ENCODE measurements around the gene ITIH4.

DNA sequence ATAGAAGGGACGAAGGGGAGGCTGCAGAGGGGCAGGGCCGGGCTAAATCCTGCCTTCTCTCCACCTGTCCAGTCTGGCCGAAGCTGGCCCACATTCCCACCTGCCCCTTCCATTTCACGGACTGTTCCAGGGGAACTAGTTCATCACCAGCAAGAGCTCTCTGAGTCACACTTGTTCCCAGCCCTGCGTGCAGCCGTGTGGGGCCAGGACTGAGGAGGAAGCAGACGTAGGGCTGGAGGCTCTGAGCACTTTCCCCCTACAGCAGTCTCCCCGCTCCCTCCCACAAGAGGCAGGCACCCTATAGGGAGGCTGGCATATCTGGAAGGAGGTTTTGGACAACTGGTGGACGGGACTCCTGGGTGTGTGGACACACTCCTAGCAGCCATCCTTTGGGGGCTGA, 3.0 kb downstream of the ITIH4 start:
- TF ChIP-seq, protein P1, sequence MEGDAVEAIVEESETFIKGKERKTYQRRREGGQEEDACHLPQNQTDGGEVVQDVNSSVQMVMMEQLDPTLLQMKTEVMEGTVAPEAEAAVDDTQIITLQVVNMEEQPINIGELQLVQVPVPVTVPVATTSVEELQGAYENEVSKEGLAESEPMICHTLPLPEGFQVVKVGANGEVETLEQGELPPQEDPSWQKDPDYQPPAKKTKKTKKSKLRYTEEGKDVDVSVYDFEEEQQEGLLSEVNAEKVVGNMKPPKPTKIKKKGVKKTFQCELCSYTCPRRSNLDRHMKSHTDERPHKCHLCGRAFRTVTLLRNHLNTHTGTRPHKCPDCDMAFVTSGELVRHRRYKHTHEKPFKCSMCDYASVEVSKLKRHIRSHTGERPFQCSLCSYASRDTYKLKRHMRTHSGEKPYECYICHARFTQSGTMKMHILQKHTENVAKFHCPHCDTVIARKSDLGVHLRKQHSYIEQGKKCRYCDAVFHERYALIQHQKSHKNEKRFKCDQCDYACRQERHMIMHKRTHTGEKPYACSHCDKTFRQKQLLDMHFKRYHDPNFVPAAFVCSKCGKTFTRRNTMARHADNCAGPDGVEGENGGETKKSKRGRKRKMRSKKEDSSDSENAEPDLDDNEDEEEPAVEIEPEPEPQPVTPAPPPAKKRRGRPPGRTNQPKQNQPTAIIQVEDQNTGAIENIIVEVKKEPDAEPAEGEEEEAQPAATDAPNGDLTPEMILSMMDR (conservative IDR thresholded peaks at IDR 0.05; ENCODE audit: low read length): no peak
- TF ChIP-seq EZH2phosphoT487 (IDR thresholded peaks at IDR 0.05; ENCODE audit: borderline replicate concordance): no peak
